22Rv1 (cell line): ENCODE data around the gene ABLIM2.

ENCODE experiments used
- ZFX ChIP-seq: fragments of 450-650 bp; IDR thresholded peaks from 2 replicates; pipeline ENCODE4 v1.6.1; 2017; ENCODE audit warnings: antibody characterized with exemption, borderline replicate concordance
- TF ChIP-seq, protein P1 (sequence below): fragments of 450-650 bp; IDR thresholded peaks from 2 replicates; pipeline ENCODE4 v1.5.1; 2017; ENCODE audit warnings: mild to moderate bottlenecking

DNA sequence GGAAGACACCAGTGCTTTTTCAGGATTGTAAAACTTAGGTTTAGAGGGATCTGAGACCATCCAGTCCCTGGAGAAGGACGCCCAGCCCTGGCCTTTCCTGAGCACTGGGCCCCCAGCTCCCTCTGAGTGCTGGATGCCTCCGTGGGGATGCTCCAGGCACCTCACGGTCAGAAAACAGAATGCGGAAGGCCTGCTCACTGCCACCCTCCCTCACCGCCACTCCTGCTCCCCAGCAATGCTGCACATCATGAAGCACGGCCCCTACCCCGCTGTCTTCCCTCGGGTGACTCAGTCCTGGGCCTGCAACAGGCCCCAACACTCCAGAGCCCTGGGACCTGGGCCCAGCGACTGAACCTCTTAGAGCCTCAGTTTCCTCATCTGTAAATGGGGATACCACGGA is 26.2 kb downstream of the ABLIM2 start:
- TF ChIP-seq, protein P1, sequence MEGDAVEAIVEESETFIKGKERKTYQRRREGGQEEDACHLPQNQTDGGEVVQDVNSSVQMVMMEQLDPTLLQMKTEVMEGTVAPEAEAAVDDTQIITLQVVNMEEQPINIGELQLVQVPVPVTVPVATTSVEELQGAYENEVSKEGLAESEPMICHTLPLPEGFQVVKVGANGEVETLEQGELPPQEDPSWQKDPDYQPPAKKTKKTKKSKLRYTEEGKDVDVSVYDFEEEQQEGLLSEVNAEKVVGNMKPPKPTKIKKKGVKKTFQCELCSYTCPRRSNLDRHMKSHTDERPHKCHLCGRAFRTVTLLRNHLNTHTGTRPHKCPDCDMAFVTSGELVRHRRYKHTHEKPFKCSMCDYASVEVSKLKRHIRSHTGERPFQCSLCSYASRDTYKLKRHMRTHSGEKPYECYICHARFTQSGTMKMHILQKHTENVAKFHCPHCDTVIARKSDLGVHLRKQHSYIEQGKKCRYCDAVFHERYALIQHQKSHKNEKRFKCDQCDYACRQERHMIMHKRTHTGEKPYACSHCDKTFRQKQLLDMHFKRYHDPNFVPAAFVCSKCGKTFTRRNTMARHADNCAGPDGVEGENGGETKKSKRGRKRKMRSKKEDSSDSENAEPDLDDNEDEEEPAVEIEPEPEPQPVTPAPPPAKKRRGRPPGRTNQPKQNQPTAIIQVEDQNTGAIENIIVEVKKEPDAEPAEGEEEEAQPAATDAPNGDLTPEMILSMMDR = no peak
- TF ChIP-seq ZFX = no peak
